BLaER1 (cell line): ENCODE results near the gene NPFFR1.

Experiments used
- H3K27ac ChIP-seq: shearing (Covaris generic); formaldehyde crosslinking; 2 replicates; pipeline ENCODE4 v1.8.1; 2022
- H3K27me3 ChIP-seq: shearing (Covaris generic); formaldehyde crosslinking; 2 replicates; pipeline ENCODE4 v1.8.1; 2022
- H3K36me3 ChIP-seq: shearing (Covaris generic); formaldehyde crosslinking; 2 replicates; pipeline ENCODE4 v1.8.1; 2022
- H3K4me1 ChIP-seq: shearing (Covaris generic); formaldehyde crosslinking; 2 replicates; pipeline ENCODE4 v1.8.1; 2022
- H3K4me2 ChIP-seq: shearing (Covaris generic); formaldehyde crosslinking; 2 replicates; pipeline ENCODE4 v1.8.1; 2022
- H3K4me3 ChIP-seq: shearing (Covaris generic); formaldehyde crosslinking; 2 replicates; pipeline ENCODE4 v1.8.1; 2022
- H3K9ac ChIP-seq: shearing (Covaris generic); formaldehyde crosslinking; 2 replicates; pipeline ENCODE4 v1.8.1; 2022
- H3K9me3 ChIP-seq: shearing (Covaris generic); formaldehyde crosslinking; 2 replicates; pipeline ENCODE4 v1.8.1; 2022
- H4K20me1 ChIP-seq: shearing (Covaris generic); formaldehyde crosslinking; 2 replicates; pipeline ENCODE4 v1.8.1; 2022
- Cebpa-rat ChIP-seq: shearing (Covaris generic); IDR thresholded peaks from 2 replicates; pipeline ENCODE4 v1.8.1; 2022

The NPFFR1 gene

DNA sequence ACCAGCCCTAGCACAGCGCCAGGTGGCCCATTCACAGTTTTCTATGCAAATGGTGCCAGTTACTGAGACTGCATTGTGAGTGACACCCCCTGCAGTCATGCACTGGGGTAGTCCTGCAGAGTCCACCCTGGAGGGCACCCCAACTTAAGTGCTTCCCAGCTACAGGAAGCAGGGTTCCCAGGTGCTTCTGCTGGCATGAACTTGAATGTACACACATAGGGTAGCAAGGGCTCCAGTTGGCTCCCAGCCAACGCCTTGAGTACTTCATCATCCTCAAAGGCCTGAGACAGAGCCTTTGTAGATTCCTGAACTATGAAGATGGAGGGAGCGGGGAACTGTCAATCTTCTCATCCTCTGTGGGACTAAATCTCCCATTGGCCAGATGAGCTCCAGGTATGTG is 11.5 kb upstream of the NPFFR1 start:
- TF ChIP-seq Cebpa-rat, result no peak
- no peak overlapping the region for H3K4me2 ChIP-seq

DNA sequence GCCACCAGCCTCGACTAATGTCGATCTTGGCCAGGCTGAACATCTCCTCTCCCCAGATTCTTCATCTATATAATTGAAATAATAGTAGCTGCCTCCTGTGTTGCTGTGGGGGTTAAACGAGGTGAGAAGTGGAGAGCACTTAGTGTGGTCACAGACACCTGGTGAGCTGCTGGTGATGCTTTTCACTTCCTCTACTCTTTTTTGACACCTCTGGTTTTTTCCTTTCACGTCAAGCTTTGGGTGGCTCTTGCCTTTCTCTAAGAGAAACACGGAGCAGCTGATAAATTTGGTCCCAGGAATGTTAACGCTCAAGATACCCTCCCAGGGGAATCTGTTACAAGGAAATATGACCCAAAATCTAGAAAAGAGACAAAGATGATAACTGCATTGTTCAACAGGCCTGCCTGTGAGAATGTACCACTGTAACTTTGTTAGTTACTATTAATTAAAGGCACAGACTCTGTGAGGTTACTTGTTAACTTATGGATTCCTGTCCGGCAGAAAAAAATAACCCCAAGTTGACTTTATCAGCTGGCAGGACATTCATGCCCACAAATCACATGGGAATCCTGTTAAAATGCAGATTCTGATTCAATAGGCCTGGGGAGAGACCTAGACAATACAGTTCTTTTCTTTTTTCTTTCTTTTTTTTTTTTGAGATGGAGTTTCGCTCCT is 9.5 kb upstream of the NPFFR1 start:
- H3K36me3 ChIP-seq, result no peaks in the 10 kb centered on the region
- no peaks in the 10 kb centered on the region for H4K20me1 ChIP-seq
- peak overlapping the region; percentile 56 for H3K4me2 ChIP-seq
- H3K4me3 ChIP-seq, result no peak overlapping the region
- TF ChIP-seq Cebpa-rat, result no peak
- H3K9ac ChIP-seq, result no peak overlapping the region
- H3K9me3 ChIP-seq, result no peaks in the 10 kb centered on the region
- H3K27me3 ChIP-seq, result no peaks in the 10 kb centered on the region
- no peak overlapping the region for H3K27ac ChIP-seq
- H3K4me1 ChIP-seq, result peaks cover 31% of the 10 kb centered on the region

More for the DNA sequence above, 11.5 kb upstream of the NPFFR1 start:
- Histone ChIP-seq H3K9me3 (no peaks in the 10 kb centered on the region), H3K36me3 (peaks cover 11% of the 10 kb centered on the region), H3K27ac (no peak overlapping the region), H3K4me1 (peaks cover 31% of the 10 kb centered on the region), H3K27me3 (no peaks in the 10 kb centered on the region), H4K20me1 (no peaks in the 10 kb centered on the region), H3K9ac (no peak overlapping the region), H3K4me3 (no peak overlapping the region)

DNA sequence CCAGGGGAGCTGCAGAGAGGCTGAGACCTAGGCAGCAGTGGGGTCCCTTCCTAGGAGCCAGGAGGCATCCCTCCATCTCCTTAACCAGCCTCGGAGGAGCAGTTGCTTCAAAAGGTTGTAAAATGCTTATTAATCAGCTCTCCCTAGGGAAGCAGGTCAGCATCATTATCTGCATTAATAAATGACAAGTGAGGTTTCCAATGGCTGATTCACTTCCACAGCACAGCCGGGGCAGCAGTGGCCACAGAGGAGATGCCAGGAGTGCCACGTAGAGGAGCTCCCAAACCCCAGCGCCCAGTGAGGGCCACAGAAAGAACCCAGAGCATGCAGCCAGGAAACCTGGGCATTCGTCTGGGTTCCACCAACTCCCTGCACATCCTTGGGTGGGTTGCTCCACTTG is 8.2 kb upstream of the NPFFR1 start:
- no peak overlapping the region for H3K27ac ChIP-seq
- no peak overlapping the region for H3K9ac ChIP-seq
- H3K27me3 ChIP-seq, result no peaks in the 10 kb centered on the region
- H3K9me3 ChIP-seq, result no peaks in the 10 kb centered on the region
- TF ChIP-seq Cebpa-rat, result no peak
- no peaks in the 10 kb centered on the region for H3K36me3 ChIP-seq
- no peaks in the 10 kb centered on the region for H4K20me1 ChIP-seq
- H3K4me3 ChIP-seq, result no peak overlapping the region
- peaks cover 31% of the 10 kb centered on the region for H3K4me1 ChIP-seq
- H3K4me2 ChIP-seq, result no peak overlapping the region

DNA sequence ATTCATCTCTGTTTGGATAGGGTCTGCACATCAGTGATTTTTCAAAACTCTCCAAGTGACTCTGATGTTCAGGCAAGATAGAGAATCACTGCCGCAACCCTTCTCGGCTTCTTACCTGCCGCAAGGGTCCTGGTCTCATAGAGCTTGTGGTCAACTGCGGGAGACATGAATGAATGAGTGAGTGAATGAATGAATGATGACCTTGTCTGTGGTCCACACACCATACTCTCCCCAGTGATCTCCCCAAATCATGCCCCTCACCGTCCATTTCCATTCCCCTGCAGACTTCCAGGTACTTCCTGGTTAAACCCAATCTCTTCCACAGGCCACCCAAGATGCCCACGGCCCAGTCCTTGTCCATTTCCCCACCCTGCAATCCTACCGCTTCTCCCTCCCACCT is 5.9 kb upstream of the NPFFR1 start:
- Histone ChIP-seq H3K4me1 (peaks cover 13% of the 10 kb centered on the region), H3K27ac (no peak overlapping the region), H3K27me3 (no peaks in the 10 kb centered on the region), H3K4me3 (no peak overlapping the region), H3K4me2 (no peak overlapping the region), H3K36me3 (no peaks in the 10 kb centered on the region), H3K9me3 (no peaks in the 10 kb centered on the region), H4K20me1 (no peaks in the 10 kb centered on the region), H3K9ac (no peak overlapping the region)
- TF ChIP-seq Cebpa-rat, result no peak

DNA sequence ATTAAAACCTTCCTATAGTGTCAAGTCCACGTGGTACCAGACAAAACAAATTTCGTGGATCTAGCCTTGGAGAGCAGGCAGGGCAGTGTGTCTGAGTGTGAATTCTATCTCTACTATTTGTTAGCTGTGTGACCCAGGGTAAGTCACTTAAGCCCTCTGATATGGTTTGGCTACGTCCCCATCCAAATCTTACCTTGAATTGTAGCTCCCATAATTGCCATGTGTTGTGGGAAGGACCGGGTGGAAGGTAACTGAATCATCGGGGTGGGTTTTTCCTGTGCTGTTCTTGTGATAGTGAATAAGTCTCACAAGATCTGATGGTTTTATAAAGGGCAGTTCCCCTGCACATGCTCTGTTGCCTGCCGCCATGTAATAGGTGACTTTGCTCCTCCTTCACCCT is 2.8 kb upstream of the NPFFR1 start:
- peaks cover 8% of the 10 kb centered on the region; the same call in 1 of the 2 replicates for H3K27me3 ChIP-seq
- H3K4me2 ChIP-seq, result no peak overlapping the region
- H3K9ac ChIP-seq, result no peak overlapping the region
- H3K9me3 ChIP-seq, result peaks cover 10% of the 10 kb centered on the region; the same call in 1 of the 2 replicates
- no peak overlapping the region for H3K4me3 ChIP-seq
- H4K20me1 ChIP-seq, result no peaks in the 10 kb centered on the region
- no peak overlapping the region for H3K27ac ChIP-seq
- no peak for TF ChIP-seq Cebpa-rat
- no peaks in the 10 kb centered on the region for H3K36me3 ChIP-seq
- no peaks in the 10 kb centered on the region for H3K4me1 ChIP-seq

DNA sequence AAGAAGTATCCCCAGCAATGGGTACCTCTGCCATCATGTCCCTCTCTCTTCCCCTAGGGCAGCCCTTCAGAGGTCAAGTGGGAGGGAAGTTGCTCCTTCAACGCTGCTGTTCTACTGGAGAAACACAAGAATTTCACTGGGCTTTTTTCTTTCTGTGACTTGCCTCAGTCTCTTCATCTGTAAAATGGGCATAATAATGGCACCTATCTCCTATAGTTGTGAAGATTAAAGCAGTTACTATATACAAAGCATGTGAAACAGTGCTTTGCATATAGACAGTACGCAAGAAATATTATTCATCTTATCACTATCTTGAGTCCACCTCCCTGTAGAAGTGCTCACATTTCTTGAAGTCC is 1.6 kb upstream of the NPFFR1 start:
- H4K20me1 ChIP-seq, result no peaks in the 10 kb centered on the region
- no peaks in the 10 kb centered on the region for H3K4me1 ChIP-seq
- no peak overlapping the region for H3K27ac ChIP-seq
- H3K4me2 ChIP-seq, result no peak overlapping the region
- peaks cover 8% of the 10 kb centered on the region; the same call in 1 of the 2 replicates for H3K27me3 ChIP-seq
- no peak overlapping the region for H3K9ac ChIP-seq
- TF ChIP-seq Cebpa-rat, result no peak
- H3K4me3 ChIP-seq, result no peak overlapping the region
- H3K36me3 ChIP-seq, result no peaks in the 10 kb centered on the region
- H3K9me3 ChIP-seq, result peaks cover 10% of the 10 kb centered on the region; the same call in 1 of the 2 replicates

DNA sequence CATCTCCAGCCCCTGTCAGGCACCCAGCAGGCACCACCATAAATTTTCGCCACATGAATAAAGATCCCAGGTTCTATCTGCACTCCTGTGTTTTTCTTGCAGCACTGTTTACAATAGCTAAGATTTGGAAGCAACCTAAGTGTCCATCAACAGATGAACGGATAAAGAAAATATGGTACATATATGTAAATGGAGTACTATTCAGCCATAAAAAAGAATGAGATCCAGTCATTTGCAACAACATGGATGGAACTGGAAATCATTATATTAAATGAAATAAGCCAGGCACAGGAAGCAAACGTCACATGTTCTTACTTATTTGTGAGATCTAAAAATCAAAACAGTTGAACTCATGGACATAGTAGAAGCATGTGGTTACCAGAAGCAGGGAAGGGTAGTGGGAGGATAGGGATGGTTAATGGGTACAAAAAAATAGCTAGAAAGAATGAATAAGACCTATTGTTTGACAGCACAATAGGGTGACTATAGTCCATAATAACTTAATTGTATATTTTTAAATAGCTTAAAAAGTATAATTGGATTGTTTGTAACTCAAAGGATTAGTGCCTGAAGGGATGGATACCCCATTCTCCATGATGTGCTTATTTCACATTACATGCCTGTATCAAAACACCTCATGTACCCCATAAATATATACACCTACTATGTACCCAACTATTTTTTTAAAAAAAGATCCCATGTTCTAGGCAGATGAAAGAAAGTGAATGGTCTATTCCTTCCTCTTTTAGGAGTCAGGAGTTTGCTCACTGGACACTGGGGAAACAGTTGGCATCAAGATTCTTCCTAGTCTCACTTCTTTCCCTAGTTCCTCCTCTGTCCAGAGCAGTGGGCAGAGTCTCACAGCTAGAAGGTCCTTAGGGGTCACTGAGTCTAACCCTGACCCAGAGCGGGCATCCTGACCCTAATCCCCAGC is 1.0 kb upstream of the NPFFR1 start:
- Histone ChIP-seq H3K4me2 (no peak overlapping the region), H3K27me3 (peaks cover 8% of the 10 kb centered on the region; the same call in 1 of the 2 replicates), H3K4me3 (no peak overlapping the region), H3K27ac (no peak overlapping the region), H3K4me1 (no peaks in the 10 kb centered on the region), H4K20me1 (no peaks in the 10 kb centered on the region), H3K36me3 (no peaks in the 10 kb centered on the region), H3K9ac (no peak overlapping the region), H3K9me3 (peaks cover 10% of the 10 kb centered on the region; the same call in 1 of the 2 replicates)
- no peak for TF ChIP-seq Cebpa-rat

DNA sequence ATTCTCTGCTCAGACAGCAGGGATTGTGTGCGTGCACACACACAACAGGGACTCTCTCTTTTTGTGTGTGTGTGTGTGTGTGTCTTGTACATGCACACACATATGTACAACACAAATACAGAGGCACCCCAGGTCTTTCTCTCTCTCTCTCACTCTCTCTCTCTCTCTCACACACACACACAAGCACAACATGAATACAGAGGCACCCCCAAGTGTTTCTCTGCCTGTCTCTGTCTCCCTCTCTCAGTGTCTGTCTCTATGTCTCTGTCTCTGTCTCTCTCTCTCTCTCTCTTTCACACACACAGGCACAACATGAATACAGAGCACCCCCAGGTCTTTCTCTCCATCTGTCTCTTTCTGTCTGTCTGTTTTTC is 746 bp downstream of the NPFFR1 start:
- Histone ChIP-seq H3K4me3 (no peak overlapping the region), H3K9ac (no peak overlapping the region), H3K27ac (no peak overlapping the region), H3K27me3 (peaks cover 8% of the 10 kb centered on the region; the same call in 1 of the 2 replicates), H3K4me2 (no peak overlapping the region), H3K9me3 (peaks cover 10% of the 10 kb centered on the region; the same call in 1 of the 2 replicates), H3K36me3 (no peaks in the 10 kb centered on the region), H3K4me1 (peaks cover 4% of the 10 kb centered on the region), H4K20me1 (no peaks in the 10 kb centered on the region)
- TF ChIP-seq Cebpa-rat, result no peak

DNA sequence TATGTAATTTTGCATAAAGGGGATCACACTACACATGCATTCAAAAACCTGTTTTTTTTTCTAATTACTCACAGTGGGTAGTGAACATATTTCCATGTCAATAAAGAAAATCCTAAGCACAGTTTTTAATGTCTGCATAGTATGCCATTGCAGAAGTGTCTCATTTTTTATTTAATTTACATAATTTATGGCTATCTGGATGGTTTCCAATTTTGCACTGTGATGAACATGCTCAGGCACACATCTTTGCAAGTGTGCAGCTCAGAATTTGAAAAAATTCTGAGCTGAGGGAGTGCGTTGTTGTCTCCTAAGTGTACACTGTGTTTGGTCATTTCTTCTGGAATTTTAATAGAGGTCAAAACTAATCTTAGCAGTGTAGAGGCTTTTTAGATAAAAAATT is 2.2 kb downstream of the NPFFR1 start:
- Histone ChIP-seq H3K36me3 (no peaks in the 10 kb centered on the region), H3K27me3 (peaks cover 8% of the 10 kb centered on the region; the same call in 1 of the 2 replicates), H3K4me1 (peaks cover 16% of the 10 kb centered on the region), H3K27ac (no peak overlapping the region), H3K9me3 (peaks cover 10% of the 10 kb centered on the region; the same call in 1 of the 2 replicates), H4K20me1 (no peaks in the 10 kb centered on the region), H3K4me3 (no peak overlapping the region), H3K9ac (no peak overlapping the region), H3K4me2 (no peak overlapping the region)
- TF ChIP-seq Cebpa-rat, result no peak

DNA sequence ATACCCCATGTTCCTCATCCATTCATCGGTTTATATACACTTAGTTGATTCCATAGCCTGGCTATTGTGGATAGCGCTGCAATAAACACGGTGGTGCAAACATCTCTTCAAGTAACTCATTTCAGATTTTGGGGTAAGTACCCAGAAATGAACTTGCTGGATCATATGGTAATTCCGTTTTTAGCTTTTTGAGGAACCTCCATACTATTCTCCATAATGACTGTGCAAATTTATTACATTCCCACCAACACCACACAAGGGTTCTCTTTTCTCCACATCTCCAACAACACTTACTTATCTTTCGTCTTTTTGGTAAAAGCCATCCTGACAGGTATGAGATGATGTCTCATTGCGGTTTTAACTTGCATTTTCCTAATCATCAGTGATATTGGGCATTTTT is 3.7 kb downstream of the NPFFR1 start:
- Histone ChIP-seq H3K4me3 (no peak overlapping the region), H3K4me2 (no peak overlapping the region), H3K9ac (no peak overlapping the region), H3K36me3 (no peaks in the 10 kb centered on the region), H3K4me1 (peaks cover 16% of the 10 kb centered on the region), H3K27ac (no peak overlapping the region), H3K27me3 (peaks cover 8% of the 10 kb centered on the region; the same call in 1 of the 2 replicates), H3K9me3 (peaks cover 15% of the 10 kb centered on the region; the same call in 1 of the 2 replicates), H4K20me1 (no peaks in the 10 kb centered on the region)
- no peak for TF ChIP-seq Cebpa-rat
